IMR-90 (cell line): ENCODE measurements around the gene ASXL1. TPM values are rescaled to one million over a fixed set of nuclear protein-coding genes. Genes with fewer than 3 reads are reported as not detected.

Source experiments
- ATAC-seq: fragments of 200-7000 bp; cut with Tn5 transposase; 2 replicates; pipeline ENCODE4 v1.9.1; 2020; ENCODE audit warnings: low read depth, mild to moderate bottlenecking, moderate library complexity
- BruUV-seq: library from RNA; stranded (reverse); fragments of 400-500 nt; replicated peaks from 2 replicates; lab custom pipeline; 2021; lab: Mats Ljungman, UMichigan
- CTCF ChIA-PET: fragments of 300-600 bp; formaldehyde crosslinking; extraction: SDS; loops from one replicate; lab custom pipeline; 2021; ENCODE audit warnings: antibody characterized with exemption; lab: Yijun Ruan, JAX
- POLR2A ChIA-PET: fragments of 300-600 bp; sonication (Branson Sonifier 250); formaldehyde crosslinking; loops from one replicate; lab custom pipeline; 2022; ENCODE audit warnings: antibody characterized with exemption; ENCODE audit not compliant: unreplicated experiment; lab: Charles Lee
- DNase-seq: peaks from one replicate; pipeline ENCODE4 v3.0.0; 2013
- H2AFZ ChIP-seq: replicated peaks from 2 replicates; pipeline ENCODE3; 2013; ENCODE audit warnings: low read length, mild to moderate bottlenecking; ENCODE audit not compliant: poor library complexity
- H2AK5ac ChIP-seq: 2 replicates; pipeline ENCODE4 v1.6.1; 2013; ENCODE audit warnings: low read depth, low read length, inconsistent platforms
- H2AK9ac ChIP-seq: replicated peaks from 2 replicates; pipeline ENCODE3; 2013; ENCODE audit warnings: mild to moderate bottlenecking, low read depth, low read length, moderate library complexity; ENCODE audit not compliant: poor library complexity
- H2BK120ac ChIP-seq: 2 replicates; pipeline ENCODE4 v1.6.1; 2013; ENCODE audit warnings: low read depth, low read length, inconsistent platforms
- H2BK15ac ChIP-seq: 3 replicates; pipeline ENCODE4 v1.6.1; 2013; ENCODE audit warnings: low read depth, low read length, inconsistent platforms
- H2BK20ac ChIP-seq: 2 replicates; pipeline ENCODE4 v1.6.1; 2013; ENCODE audit warnings: low read depth, mild to moderate bottlenecking, inconsistent platforms, low read length, moderate library complexity
- H2BK5ac ChIP-seq: 2 replicates; pipeline ENCODE4 v1.6.1; 2013; ENCODE audit warnings: mild to moderate bottlenecking, low read depth, low read length, inconsistent platforms; ENCODE audit not compliant: poor library complexity, severe bottlenecking
- H3K14ac ChIP-seq: replicated peaks from 2 replicates; pipeline ENCODE4 v1.6.1; 2013; ENCODE audit warnings: low read depth, low read length, inconsistent platforms
- H3K18ac ChIP-seq: 2 replicates; pipeline ENCODE4 v1.6.1; 2013; ENCODE audit warnings: low read depth, low read length, control low read depth
- H3K23ac ChIP-seq: 2 replicates; pipeline ENCODE4 v1.6.1; 2013; ENCODE audit warnings: low read depth, low read length, inconsistent platforms
- H3K27ac ChIP-seq: 2 replicates; pipeline ENCODE4 v1.5.1; 2013; ENCODE audit warnings: mild to moderate bottlenecking, control low read depth, low read length; ENCODE audit not compliant: insufficient read depth
- H3K27me3 ChIP-seq: 2 replicates; pipeline ENCODE4 v1.6.1; 2013; ENCODE audit warnings: low read length; ENCODE audit not compliant: control insufficient read depth, insufficient read depth
- H3K36me3 ChIP-seq: 2 replicates; pipeline ENCODE4 v1.6.1; 2013; ENCODE audit warnings: low read length, mixed read lengths; ENCODE audit not compliant: control insufficient read depth, insufficient read depth
- H3K4ac ChIP-seq: 2 replicates; pipeline ENCODE4 v1.6.1; 2013; ENCODE audit warnings: low read depth, low read length, inconsistent platforms
- H3K4me1 ChIP-seq: 2 replicates; pipeline ENCODE4 v1.6.1; 2013; ENCODE audit warnings: low read length, mixed read lengths; ENCODE audit not compliant: control insufficient read depth, insufficient read depth
- H3K4me2 ChIP-seq: 2 replicates; pipeline ENCODE4 v1.6.1; 2013; ENCODE audit warnings: low read depth, mild to moderate bottlenecking, control low read depth, low read length, moderate library complexity
- H3K4me3 ChIP-seq: 2 replicates; pipeline ENCODE4 v1.5.1; 2013; ENCODE audit warnings: low read depth, mild to moderate bottlenecking, control low read depth, low read length, moderate library complexity; ENCODE audit not compliant: insufficient read depth
- H3K56ac ChIP-seq: 2 replicates; pipeline ENCODE4 v1.6.1; 2013; ENCODE audit warnings: low read length, inconsistent platforms; ENCODE audit not compliant: insufficient read depth; ENCODE audit errors: extremely low read depth
- H3K79me1 ChIP-seq, 2 experiments: 2 replicates each; pipeline ENCODE4 v1.6.1; 2013; ENCODE audit warnings: low read length in 2 of 2, inconsistent platforms in 1 of 2, low read depth in 1 of 2
- H3K9ac ChIP-seq: 2 replicates; pipeline ENCODE4 v1.6.1; 2013; ENCODE audit warnings: low read depth, low read length, control low read depth
- H3K9me1 ChIP-seq: 2 replicates; pipeline ENCODE4 v1.6.1; 2013; ENCODE audit warnings: low read length, inconsistent platforms; ENCODE audit not compliant: insufficient read depth
- H3K9me3 ChIP-seq: 2 replicates; pipeline ENCODE4 v1.6.1; 2013; ENCODE audit warnings: low read length; ENCODE audit not compliant: control insufficient read depth, insufficient read depth
- H4K20me1 ChIP-seq: 2 replicates; pipeline ENCODE4 v1.6.1; 2013; ENCODE audit warnings: low read length, inconsistent platforms; ENCODE audit not compliant: insufficient read depth
- H4K5ac ChIP-seq: 2 replicates; pipeline ENCODE4 v1.6.1; 2013; ENCODE audit warnings: mild to moderate bottlenecking, low read depth, low read length, control low read depth
- H4K8ac ChIP-seq, 2 experiments: 2 replicates each; pipeline ENCODE4 v1.6.1; 2013; ENCODE audit warnings: low read depth in 2 of 2, low read length in 2 of 2, control low read depth in 1 of 2, inconsistent platforms in 1 of 2
- H4K91ac ChIP-seq: 2 replicates; pipeline ENCODE4 v1.6.1; 2013; ENCODE audit warnings: low read depth, low read length, inconsistent platforms; ENCODE audit not compliant: insufficient read depth
- BHLHE40 ChIP-seq: fragments of 150-350 bp; IDR thresholded peaks from 2 replicates; pipeline ENCODE4 v1.6.1; 2016; ENCODE audit warnings: mild to moderate bottlenecking, low read depth, low read length
- CEBPB ChIP-seq: IDR thresholded peaks from 2 replicates; pipeline ENCODE4 v1.6.1; 2012; ENCODE audit warnings: low read depth, low read length, improper control_type of control experiment
- ELK1 ChIP-seq: fragments of 150-350 bp; IDR thresholded peaks from 2 replicates; pipeline ENCODE4 v1.6.1; 2016; ENCODE audit warnings: low read depth, mild to moderate bottlenecking, low read length, moderate library complexity, borderline replicate concordance
- FOS ChIP-seq: fragments of 150-350 bp; IDR thresholded peaks from 2 replicates; pipeline ENCODE4 v1.6.1; 2016; ENCODE audit warnings: low read depth, low read length
- MAFK ChIP-seq: IDR thresholded peaks from 2 replicates; pipeline ENCODE4 v1.6.1; 2012; ENCODE audit warnings: low read depth, low read length, improper control_type of control experiment
- MXI1 ChIP-seq: IDR thresholded peaks from 2 replicates; pipeline ENCODE4 v1.6.1; 2012; ENCODE audit warnings: low read depth, mild to moderate bottlenecking, low read length, moderate library complexity, borderline replicate concordance
- NFE2L2 ChIP-seq: fragments of 150-350 bp; IDR thresholded peaks from 2 replicates; pipeline ENCODE4 v1.6.1; 2016; ENCODE audit warnings: low read depth, mild to moderate bottlenecking, low read length
- POLR2A ChIP-seq: IDR thresholded peaks from 2 replicates; pipeline ENCODE4 v1.6.1; 2012; ENCODE audit warnings: mild to moderate bottlenecking, low read depth, low read length
- RAD21 ChIP-seq: IDR thresholded peaks from 2 replicates; pipeline ENCODE4 v1.6.1; 2012; ENCODE audit warnings: low read length, improper control_type of control experiment
- RFX5 ChIP-seq: IDR thresholded peaks from 2 replicates; pipeline ENCODE4 v1.8.0; 2012; ENCODE audit warnings: low read depth, mild to moderate bottlenecking, low read length, moderate library complexity
- SMC3 ChIP-seq: fragments of 150-350 bp; IDR thresholded peaks from 2 replicates; pipeline ENCODE4 v1.6.1; 2016; ENCODE audit warnings: low read depth, mild to moderate bottlenecking, antibody characterized with exemption, low read length, moderate library complexity
- USF2 ChIP-seq: fragments of 150-350 bp; IDR thresholded peaks from 2 replicates; pipeline ENCODE4 v1.6.1; 2017; ENCODE audit warnings: mild to moderate bottlenecking, antibody characterized with exemption, low read length, low read depth
- whole genome bisulfite sequencing, 2 experiments: methylation state at CpG; one replicate each; pipeline versions ENCODE4 v1.1.5 to v1.1.7; 2013; ENCODE audit warnings: missing lambda C conversion rate in 2 of 2; ENCODE audit not compliant: insufficient read length in 1 of 2; ENCODE audit errors: extremely low coverage in 2 of 2; 5-methylcytosine and 5-hydroxymethylcytosine counted together
- dilution Hi-C: fragments of 300-500 bp; cut with HindIII; formaldehyde crosslinking; loops from one replicate; pipeline ENCODE4 v1.14.3; 2018; ENCODE audit warnings: low sequenced_read_pairs; ENCODE audit not compliant: unreplicated experiment
- in situ Hi-C: fragments of 300-500 bp; cut with MboI; formaldehyde crosslinking; loops from 3 replicates; pipeline ENCODE4 v1.14.3; 2019; ENCODE audit warnings: low sequenced_read_pairs, inconsistent platforms, mixed read lengths
- intact Hi-C: fragments of 100-400 bp; cut with micrococcal nuclease; formaldehyde crosslinking; loops from 2 replicates; pipeline ENCODE4 v1.10.0; 2022
- polyA plus RNA-seq, 3 experiments: library from polyadenylated mRNA; depleted of rRNA; stranded (reverse); fragments of >200 nt; gene quantifications; 2 replicates each; pipeline ENCODE4 v1.2.3, GENCODE V29; 2012; ENCODE audit warnings: low replicate concordance in 1 of 3
- total RNA-seq: library from RNA; depleted of rRNA; stranded (reverse); fragments of >200 nt; gene quantifications from 2 replicates; pipeline ENCODE4 v1.2.3, GENCODE V29; 2012

Gene ASXL1
- total and polyA plus RNA-seq, 2 of the 4 experiments (the other 2 are of a cell fraction) = 29.9 to 37.1 TPM

DNA sequence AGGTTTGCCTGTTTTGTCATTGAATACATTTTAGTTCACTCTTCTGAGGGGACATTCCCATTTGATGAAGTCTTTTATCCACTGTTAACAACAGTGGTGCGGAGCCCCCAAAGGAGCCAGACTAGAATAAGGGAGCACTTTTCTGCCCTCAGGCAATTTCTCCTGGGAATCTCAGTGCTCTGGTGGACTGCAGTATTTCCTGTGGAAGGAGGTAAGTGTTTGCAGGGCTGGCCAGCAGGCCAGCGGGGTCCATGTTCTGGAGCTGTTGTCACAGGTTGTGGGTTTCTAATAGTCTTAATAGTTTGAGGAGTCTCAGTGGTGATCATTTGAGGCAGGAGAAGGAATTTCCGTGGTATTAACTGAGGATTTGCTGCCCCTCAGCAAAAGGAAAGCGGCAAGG is 83.5 kb downstream of the ASXL1 start (continued):
- TF ChIP-seq RAD21 (no peak), ELK1 (no peak)

DNA sequence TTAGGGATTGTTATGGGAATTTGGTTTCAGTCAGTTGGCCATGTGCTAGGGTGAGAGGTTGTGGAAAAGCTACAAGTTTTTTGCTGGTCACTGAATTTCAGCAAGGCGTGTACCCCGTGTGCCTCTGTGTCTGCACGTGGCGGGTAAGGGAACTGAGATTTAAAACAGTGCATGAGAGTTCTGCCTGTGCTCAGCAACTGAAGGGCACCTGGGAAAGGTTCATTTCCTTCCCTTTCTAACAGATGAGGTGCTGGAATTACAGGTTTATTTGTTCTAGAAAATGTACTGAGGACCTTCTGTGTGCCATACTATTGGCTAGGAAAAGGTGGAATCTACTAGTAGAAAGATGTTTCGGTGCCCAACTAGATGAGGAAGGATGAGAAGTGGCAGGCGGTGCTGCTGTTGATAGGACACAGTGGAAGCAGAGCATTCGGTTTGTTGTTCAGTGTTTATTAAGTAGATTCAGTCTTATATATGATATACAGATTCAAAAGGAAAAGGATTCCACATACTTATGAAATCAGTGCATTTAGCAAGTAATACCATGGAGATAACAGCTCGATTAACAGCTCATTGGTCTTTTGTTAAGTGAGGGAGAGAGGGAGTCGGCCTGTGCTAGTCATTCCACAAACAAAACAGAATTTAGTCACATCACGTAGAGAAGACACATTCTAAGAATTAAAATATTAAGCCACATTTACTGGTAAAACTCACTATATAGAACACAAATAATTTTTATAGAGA is 84.7 kb downstream of the ASXL1 start:
- DNase-seq (no peak), ATAC-seq (no peak)
- dilution Hi-C loops (no loop called here), intact Hi-C loops (no loop called here), in situ Hi-C loops (no loop called here)
- Histone ChIP-seq H2BK120ac (no peak overlapping the region), H4K5ac (no peak overlapping the region), H2BK15ac (no peak overlapping the region), H3K23ac (no peak overlapping the region), H3K9me3 (no peaks in the 10 kb centered on the region), H3K4me1 (peaks cover 9% of the 10 kb centered on the region), H3K18ac (no peak overlapping the region), H3K79me1 (peaks cover 31 to 88% of the 10 kb centered on the region in 2 experiments; a peak in 3 of 4 replicates), H3K56ac (no peak overlapping the region), H3K4me2 (no peak overlapping the region), H3K14ac (no peak overlapping the region), H2AK9ac (no peak overlapping the region), H4K20me1 (peaks cover 54% of the 10 kb centered on the region), H3K27ac (no peak overlapping the region), H3K9me1 (peaks cover 33% of the 10 kb centered on the region), H3K27me3 (no peaks in the 10 kb centered on the region), H3K9ac (no peak overlapping the region), H3K36me3 (peaks cover 57% of the 10 kb centered on the region), H2BK20ac (no peak overlapping the region), H4K8ac (no peak overlapping the region), H4K91ac (no peak overlapping the region), H2AFZ (no peak overlapping the region), H2BK5ac (no peak overlapping the region), H3K4me3 (no peak overlapping the region), H2AK5ac (no peak overlapping the region), H3K4ac (no peak overlapping the region)
- no TSS peak for BruUV-seq
- ChIA-PET CTCF (no interaction called here), POLR2A (no interaction called here)
- WGBS, 2 experiments = 93% methylated on average over 2 of the region's 10 CpGs; no CpG with 5 or more reads in 1 of the 2 experiments
- TF ChIP-seq SMC3 (no peak), USF2 (no peak), ELK1 (no peak), MXI1 (no peak), FOS (no peak), CEBPB (no peak), BHLHE40 (no peak), RFX5 (no peak), NFE2L2 (no peak), MAFK (no peak), POLR2A (no peak)
